CD4-positive, alpha-beta T cell treated with Interleukin-17A for 4 hours (primary cell): Measurements from ENCODE around the gene PPP6R2.
A peak's percentile ranks its signal among the peaks of the same experiment; 100 is the strongest.

ENCODE experiments used
- DNase-seq: peaks from one replicate; pipeline ENCODE4 v3.0.0-alpha.2; 2020; ENCODE audit warnings: mixed read lengths

The PPP6R2 gene

DNA sequence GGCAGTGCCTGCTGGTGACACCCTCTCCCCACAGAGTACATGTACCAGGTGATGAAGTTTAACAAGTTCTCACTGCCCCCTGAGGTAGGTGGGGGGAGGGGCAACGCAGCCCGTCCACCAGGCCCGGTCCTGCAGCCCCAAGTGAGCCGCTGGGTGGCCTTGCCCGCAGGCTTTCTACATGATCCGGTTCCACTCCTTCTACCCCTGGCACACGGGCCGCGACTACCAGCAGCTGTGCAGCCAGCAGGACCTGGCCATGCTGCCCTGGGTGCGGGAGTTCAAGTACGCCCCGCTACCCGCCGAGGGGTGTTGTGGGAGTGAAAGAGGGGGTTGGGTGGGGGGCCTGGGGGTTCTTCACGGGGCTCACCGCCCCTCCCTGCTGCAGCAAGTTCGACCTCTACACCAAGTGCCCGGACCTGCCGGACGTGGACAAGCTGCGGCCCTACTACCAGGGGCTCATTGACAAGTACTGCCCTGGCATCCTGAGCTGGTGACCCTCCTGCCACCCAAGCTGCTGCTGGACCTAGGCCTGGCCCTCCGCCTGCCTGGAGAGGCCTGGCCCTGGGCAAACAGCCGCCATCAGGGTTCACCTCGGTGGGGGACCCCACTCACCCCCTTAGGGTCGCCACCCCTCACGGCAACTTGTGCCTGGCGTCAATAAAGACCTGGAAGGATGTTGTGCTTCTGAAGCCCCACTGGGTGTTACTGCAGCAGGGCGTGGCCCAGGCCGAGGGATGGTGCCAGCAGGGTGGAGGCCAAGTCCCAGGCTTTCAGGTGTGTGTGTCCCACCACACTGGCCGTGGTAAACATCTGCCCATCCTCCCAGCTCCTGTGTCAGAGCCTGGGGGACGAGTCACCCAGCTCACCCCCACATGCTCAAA, 146.5 kb downstream of the PPP6R2 start:
- DNase-seq = no peak

DNA sequence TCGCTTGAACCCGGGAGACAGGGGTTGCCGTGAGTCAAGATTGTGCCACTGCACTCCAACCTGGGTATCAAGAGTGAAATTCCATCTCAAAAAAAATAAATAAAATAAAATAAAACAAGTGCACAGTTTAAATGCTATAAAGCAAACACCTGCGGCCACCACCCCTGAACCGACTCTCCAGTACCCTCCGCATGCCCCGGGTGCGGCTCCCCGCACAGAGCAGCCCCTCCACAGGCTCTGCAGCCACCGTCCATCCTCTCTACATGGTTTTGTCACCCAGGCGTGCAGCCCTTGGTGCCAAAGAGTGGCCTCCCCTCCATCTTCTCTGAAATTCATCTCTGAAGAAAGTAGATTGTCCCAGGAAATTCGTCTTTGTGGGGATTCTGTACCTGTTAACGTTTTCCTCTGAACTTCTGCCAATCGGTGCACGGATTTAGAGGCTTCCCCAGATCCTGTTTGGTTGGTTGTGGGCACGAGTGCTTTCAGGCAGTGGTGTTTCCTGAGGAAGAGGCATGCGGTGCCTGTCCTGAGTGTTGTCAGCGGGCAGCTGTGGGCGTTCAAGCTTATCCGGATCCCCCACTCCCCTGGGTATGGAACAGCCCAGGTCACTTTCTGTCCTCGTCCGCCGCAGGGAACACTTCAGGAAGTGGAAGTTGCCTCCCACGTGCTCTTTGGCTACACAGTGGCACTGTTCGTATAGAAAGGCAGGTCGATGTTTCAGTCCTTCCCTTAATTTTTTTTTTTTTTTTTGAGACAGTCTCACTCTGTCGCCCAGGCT, 147.6 kb downstream of the PPP6R2 start:
- DNase-seq = peak; percentile 31
